Panc1 (cell line): ENCODE data around the gene CCDC102A.

Experiments
- POLR2AphosphoS5 ChIP-seq: IDR thresholded peaks from 2 replicates; pipeline ENCODE4 v1.6.1; 2012; ENCODE audit warnings: mild to moderate bottlenecking, low read depth, low read length, moderate library complexity
- SIN3A ChIP-seq: IDR thresholded peaks from 2 replicates; pipeline ENCODE4 v1.6.1; 2012; ENCODE audit warnings: low read depth, mild to moderate bottlenecking, low read length, moderate library complexity, borderline replicate concordance; ENCODE audit not compliant: insufficient read depth
- TCF7L2 ChIP-seq: IDR thresholded peaks from 2 replicates; pipeline ENCODE4 v1.6.1; 2011; ENCODE audit warnings: mild to moderate bottlenecking, low read depth, low read length, inconsistent platforms
- TF ChIP-seq, protein P1 (sequence below): fragments of 450-650 bp; IDR thresholded peaks from 2 replicates; pipeline ENCODE4 v1.5.1; 2017; ENCODE audit warnings: mild to moderate bottlenecking
- TF ChIP-seq, protein P2 (sequence below), 2 experiments: IDR thresholded peaks; 2 replicates each; pipeline ENCODE4 v1.6.1; 2011 to 2012; ENCODE audit warnings: low read depth in 2 of 2, control low read depth in 1 of 2, low read length in 1 of 2, mild to moderate bottlenecking in 1 of 2, moderate library complexity in 1 of 2; ENCODE audit not compliant: insufficient read depth in 1 of 2

DNA sequence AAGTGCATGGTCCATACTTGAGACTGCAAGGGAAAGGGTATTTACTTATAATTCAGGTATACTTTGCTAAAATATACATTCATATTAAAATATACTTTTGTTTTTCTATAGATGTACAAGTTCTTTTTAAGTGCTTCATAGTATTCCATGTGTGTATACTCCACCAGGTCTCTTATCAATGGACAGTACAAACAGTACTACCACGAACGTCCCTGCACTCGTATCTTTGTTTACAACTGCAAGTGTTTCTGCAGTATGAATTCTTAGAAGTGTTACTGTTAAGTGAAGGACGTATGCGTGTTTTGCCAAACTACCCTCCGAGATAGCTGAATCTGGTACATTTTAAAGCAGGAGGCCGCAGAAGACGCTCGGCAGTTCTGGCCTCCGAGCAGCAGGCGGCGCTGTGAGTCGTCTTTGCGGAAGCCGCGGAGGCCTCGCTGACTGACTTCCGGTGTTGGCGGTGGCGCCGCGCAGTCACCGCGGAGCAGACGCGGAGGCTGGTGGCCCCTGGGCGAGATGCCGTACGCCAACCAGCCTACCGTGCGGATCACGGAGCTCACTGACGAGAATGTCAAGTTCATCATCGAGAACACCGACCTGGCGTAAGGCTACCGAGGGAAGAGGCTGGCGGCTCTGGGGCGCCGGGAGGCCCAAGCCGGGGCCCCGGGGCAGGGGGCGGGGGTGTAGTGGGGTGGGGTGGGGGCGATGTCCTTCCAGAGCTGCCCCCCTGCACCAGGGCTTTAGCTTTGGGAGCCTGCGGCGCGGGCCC is 74.0 kb downstream of the CCDC102A start, which contains the start of gene POLR2C:
- peak; percentile 86 for TF ChIP-seq POLR2AphosphoS5
- TF ChIP-seq, protein P1, sequence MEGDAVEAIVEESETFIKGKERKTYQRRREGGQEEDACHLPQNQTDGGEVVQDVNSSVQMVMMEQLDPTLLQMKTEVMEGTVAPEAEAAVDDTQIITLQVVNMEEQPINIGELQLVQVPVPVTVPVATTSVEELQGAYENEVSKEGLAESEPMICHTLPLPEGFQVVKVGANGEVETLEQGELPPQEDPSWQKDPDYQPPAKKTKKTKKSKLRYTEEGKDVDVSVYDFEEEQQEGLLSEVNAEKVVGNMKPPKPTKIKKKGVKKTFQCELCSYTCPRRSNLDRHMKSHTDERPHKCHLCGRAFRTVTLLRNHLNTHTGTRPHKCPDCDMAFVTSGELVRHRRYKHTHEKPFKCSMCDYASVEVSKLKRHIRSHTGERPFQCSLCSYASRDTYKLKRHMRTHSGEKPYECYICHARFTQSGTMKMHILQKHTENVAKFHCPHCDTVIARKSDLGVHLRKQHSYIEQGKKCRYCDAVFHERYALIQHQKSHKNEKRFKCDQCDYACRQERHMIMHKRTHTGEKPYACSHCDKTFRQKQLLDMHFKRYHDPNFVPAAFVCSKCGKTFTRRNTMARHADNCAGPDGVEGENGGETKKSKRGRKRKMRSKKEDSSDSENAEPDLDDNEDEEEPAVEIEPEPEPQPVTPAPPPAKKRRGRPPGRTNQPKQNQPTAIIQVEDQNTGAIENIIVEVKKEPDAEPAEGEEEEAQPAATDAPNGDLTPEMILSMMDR = peak; percentile 93
- TF ChIP-seq SIN3A = no peak
- no peak for TF ChIP-seq TCF7L2
- TF ChIP-seq, protein P2, sequence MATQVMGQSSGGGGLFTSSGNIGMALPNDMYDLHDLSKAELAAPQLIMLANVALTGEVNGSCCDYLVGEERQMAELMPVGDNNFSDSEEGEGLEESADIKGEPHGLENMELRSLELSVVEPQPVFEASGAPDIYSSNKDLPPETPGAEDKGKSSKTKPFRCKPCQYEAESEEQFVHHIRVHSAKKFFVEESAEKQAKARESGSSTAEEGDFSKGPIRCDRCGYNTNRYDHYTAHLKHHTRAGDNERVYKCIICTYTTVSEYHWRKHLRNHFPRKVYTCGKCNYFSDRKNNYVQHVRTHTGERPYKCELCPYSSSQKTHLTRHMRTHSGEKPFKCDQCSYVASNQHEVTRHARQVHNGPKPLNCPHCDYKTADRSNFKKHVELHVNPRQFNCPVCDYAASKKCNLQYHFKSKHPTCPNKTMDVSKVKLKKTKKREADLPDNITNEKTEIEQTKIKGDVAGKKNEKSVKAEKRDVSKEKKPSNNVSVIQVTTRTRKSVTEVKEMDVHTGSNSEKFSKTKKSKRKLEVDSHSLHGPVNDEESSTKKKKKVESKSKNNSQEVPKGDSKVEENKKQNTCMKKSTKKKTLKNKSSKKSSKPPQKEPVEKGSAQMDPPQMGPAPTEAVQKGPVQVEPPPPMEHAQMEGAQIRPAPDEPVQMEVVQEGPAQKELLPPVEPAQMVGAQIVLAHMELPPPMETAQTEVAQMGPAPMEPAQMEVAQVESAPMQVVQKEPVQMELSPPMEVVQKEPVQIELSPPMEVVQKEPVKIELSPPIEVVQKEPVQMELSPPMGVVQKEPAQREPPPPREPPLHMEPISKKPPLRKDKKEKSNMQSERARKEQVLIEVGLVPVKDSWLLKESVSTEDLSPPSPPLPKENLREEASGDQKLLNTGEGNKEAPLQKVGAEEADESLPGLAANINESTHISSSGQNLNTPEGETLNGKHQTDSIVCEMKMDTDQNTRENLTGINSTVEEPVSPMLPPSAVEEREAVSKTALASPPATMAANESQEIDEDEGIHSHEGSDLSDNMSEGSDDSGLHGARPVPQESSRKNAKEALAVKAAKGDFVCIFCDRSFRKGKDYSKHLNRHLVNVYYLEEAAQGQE (IDR thresholded peaks at IDR 0.05; ENCODE audit: insufficient read depth in 1 of 2, low read depth in 2 of 2, low read length in 1 of 2) = 0 out of 4 replicates have a peak, but pooled peaks of 1 of the 2 experiments have one; percentile 28
